ENCODE measurements around the gene DCLK1.

DCLK1 gene

DNA sequence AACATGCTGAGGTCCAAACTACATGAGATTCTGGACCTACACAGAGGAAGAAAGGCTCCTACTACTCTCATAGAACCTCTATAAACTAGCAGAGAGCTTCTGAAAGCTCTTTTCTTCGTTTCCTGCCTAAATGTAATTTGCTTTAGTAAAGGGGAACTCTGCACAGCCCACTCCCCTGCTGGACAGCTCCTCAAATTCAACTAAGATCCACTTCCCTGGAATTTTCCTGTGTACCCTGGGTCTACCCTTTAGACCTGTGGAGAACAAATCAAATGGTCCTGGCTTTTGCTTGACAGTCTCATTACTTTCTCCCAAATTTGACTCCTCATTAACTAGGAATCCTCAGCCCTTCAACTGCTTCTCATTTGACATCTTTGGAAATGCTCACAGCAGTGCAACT is 3.5 kb upstream of the DCLK1 start:
- ChIA-PET POLR2A (no interaction called here), CTCF (interaction anchor here (1.0 kb wide), 1 partner anchor 146 kb away, joined by 3 read pairs; no protein-coding TSS in a partner anchor)
- DNase-seq (ENCODE audit: low read depth, low spot score) = no peak
- TF ChIP-seq, protein P1, sequence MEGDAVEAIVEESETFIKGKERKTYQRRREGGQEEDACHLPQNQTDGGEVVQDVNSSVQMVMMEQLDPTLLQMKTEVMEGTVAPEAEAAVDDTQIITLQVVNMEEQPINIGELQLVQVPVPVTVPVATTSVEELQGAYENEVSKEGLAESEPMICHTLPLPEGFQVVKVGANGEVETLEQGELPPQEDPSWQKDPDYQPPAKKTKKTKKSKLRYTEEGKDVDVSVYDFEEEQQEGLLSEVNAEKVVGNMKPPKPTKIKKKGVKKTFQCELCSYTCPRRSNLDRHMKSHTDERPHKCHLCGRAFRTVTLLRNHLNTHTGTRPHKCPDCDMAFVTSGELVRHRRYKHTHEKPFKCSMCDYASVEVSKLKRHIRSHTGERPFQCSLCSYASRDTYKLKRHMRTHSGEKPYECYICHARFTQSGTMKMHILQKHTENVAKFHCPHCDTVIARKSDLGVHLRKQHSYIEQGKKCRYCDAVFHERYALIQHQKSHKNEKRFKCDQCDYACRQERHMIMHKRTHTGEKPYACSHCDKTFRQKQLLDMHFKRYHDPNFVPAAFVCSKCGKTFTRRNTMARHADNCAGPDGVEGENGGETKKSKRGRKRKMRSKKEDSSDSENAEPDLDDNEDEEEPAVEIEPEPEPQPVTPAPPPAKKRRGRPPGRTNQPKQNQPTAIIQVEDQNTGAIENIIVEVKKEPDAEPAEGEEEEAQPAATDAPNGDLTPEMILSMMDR (IDR thresholded peaks at IDR 0.05; ENCODE audit: insufficient read depth, low read length, missing control alignments) = no peak
- H3K4me3 ChIP-seq (ENCODE audit: low read depth, low read length) = no peak overlapping the region

DNA sequence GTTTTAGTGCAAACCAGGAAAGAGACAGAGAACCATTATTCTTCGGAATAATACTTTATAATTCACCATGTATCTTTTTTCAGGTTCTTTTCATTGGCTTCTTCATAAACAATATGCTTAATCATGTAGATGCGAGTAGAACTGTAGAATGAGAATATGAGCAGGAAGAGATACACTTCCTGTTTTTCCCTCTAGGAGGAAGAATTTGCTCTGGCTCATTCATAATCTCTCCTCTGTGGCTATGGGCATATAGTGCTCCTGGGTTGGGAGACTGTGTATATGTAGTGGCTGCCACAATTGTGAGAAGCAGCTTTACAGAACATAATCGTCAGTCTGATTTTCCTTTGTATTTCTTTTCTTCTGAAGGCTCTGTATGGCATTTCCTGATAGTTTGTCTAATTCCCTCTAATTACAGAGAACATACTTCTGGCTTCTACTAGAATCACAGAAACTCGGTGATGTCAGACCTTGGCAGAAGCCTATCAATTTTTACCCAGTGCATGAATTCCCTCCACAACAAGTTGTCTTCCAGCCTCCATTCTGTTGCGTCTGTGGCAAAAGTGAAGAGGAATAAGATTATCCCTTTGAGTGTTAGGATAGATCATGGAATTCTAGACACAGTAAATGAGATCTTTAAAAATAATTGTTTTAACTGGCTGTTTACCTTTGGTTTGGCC is 2.9 kb upstream of the DCLK1 start:
- POLR2A ChIA-PET = no interaction called here
- H3K4me3 ChIP-seq (ENCODE audit: low read depth, low read length) = no peak overlapping the region
- CTCF ChIA-PET = no interaction called here
- TF ChIP-seq, protein P1 (IDR thresholded peaks at IDR 0.05; ENCODE audit: insufficient read depth, low read length, missing control alignments) = no peak
- DNase-seq (ENCODE audit: low read depth, low spot score) = no peak

DNA sequence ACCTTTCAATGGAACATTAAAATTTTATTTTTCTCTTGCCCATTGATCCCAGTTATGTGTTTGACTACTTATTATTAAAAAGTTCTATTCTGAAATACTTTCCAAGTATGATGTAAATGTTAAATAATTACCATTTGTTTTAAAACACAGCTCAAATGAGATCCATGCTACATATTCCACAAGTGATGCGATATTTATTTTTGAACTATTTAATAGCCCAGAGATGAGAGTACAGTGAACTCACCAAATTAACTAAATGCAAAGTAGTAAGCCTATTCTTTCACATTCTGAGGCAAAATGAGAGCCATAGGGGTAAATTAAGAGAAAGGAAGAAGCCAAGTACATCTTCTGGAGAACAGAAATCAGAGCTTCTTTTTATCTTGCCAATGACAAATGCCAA is 1.2 kb upstream of the DCLK1 start:
- no peak for DNase-seq (ENCODE audit: low read depth, low spot score)
- no peak overlapping the region for H3K4me3 ChIP-seq (ENCODE audit: low read depth, low read length)
- POLR2A ChIA-PET = no interaction called here
- CTCF ChIA-PET = interaction anchor here (0.7 to 0.9 kb wide), 2 partner anchors 145 to 288 kb away, joined by 3 read pairs; no protein-coding TSS in a partner anchor
- TF ChIP-seq, protein P1 (IDR thresholded peaks at IDR 0.05; ENCODE audit: insufficient read depth, low read length, missing control alignments) = no peak

DNA sequence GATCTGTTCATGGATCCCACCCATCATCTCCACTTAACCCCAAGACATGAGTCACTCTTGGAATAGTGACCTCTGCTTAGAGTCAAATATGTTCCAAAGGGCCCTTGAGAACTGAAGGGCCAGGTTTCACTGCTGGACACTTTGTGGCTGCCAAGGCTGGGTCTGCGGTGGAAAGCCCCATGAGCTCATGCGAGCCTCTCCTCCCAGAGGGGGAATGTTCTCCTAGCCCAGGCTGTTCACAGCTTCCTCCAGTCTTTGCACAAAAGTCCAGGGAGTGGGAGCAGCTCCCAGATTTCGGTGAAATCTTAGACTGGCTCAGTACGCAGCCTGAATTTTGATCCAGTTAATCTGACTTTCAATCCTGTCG is 732 bp upstream of the DCLK1 start:
- POLR2A ChIA-PET = no interaction called here
- DNase-seq (ENCODE audit: low read depth, low spot score) = no peak
- CTCF ChIA-PET = no interaction called here
- H3K4me3 ChIP-seq (ENCODE audit: low read depth, low read length) = no peak overlapping the region
- TF ChIP-seq, protein P1 (IDR thresholded peaks at IDR 0.05; ENCODE audit: insufficient read depth, low read length, missing control alignments) = no peak

DNA sequence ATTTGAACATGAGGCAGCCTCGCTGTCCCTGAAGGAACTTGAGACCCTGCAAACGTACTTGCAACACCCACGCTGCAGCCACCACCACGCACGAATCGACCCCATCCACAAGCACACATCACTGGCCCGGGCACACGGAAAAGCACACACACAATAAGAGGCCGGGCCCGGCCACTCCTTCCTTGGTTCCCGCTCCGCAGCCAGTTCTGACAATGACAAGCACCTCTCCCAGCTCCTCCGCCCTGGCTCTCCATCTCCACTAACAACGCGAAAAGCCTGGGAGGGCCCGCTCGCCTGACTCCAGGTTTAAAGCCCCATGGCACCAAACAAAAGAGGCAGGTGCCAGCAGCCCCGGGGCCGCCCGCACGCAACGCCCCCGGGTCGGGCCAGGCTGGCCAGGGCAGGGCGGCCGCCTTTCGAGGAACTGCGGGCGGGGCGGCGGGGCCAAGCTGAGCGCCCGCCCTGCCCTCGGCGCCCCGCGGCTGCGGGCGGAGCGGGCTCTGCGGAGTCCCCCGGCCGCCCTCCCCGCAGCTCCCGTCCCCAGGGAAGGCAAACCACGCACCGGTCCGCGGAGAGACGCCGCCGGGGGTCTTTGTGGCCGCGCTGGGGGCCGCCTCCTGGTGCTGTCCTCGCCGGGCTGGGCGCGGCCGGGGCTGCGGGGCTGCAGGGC is 495 bp downstream of the DCLK1 start:
- POLR2A ChIA-PET = no interaction called here
- CTCF ChIA-PET = no interaction called here
- TF ChIP-seq, protein P1 (IDR thresholded peaks at IDR 0.05; ENCODE audit: insufficient read depth, low read length, missing control alignments) = no peak
- no peak for DNase-seq (ENCODE audit: low read depth, low spot score)
- H3K4me3 ChIP-seq (ENCODE audit: low read depth, low read length) = peak overlapping the region; percentile 48

DNA sequence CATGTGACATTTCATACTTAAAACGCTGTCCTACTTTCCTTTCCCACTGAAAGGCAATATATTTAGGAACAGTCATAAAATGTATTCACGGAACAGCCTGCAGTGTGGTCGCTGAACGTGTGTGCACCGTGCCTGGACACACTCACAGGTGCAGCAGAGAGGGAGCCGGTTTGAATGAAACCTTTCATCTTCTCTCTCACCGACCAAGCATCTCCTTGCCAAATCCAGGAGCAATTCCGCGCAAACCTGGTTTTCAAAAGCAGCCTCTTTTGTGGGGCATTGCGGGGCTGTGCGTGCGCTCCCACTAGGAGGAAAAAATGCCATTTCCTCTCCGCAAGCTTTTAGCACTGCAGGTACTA is 1.0 kb downstream of the DCLK1 start:
- ChIA-PET POLR2A (no interaction called here), CTCF (no interaction called here)
- peak overlapping the region; percentile 48 for H3K4me3 ChIP-seq (ENCODE audit: low read depth, low read length)
- DNase-seq (ENCODE audit: low read depth, low spot score) = no peak
- TF ChIP-seq, protein P1 (IDR thresholded peaks at IDR 0.05; ENCODE audit: insufficient read depth, low read length, missing control alignments) = no peak
